Activated gamma-delta T cell treated with Interleukin-2 at 50 U/mL for 16 hours (primary cell): ENCODE results near the gene CLIP2.

Source experiments
- DNase-seq: peaks from one replicate; pipeline ENCODE4 v3.0.0-alpha.2; 2020

The CLIP2 gene

DNA sequence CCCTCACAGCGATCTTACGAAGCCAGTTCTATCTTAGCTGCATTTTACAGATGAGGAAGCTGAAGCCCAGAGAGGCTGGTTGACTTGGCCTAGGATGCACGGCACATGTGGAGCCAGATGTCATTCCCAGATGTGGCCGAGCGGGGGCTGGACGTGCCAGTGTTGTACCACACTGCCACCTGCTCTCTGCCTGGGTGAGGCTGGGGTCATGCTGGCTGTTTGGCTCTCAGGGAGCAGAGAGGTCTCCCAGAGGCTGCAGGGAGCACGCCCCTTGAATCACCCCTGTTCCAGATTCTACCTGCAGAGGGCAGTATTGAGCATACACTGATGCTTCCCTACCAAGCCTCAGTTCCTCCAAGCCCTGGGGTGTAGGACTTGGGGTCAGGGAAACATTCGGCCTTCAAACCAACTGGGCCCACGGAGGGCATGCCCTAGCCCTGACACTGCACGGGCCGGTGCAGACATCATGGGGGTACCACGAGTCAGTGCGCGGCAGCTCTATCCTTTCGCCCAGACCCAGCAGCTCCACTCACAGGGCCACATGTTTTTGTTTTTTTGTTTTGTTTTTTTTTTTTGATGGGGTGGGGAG, 160.7 kb downstream of the CLIP2 start:
- peak; percentile 68 for DNase-seq

DNA sequence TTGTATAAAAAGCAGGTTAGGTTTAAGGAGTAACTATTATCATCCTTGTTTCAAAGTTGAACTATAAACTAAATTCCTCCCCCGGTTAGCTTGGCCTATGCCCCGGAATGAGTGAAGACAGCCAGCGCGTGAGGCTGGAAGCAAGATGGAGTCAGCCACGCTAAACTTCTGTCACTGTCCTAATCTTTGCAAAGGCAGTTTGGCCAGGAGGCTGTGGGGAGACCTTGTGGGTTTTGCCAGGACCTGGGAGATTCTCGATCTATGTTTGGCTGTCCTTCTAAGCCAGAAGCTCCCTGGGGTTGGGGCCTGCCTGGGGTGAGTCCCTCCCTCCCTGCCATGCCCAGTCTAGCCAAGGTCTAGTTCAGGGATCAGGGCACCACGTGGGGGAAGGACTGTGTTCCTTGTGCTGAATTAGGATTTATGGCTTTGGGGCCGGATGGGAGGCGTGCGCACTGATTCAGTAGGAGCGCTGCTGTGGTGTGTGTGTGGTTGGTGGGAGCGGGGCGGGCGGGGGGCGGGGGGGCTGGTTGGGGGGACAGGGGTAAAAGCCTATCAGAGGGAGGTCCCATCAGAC, 163.6 kb downstream of the CLIP2 start:
- DNase-seq, result no peak

DNA sequence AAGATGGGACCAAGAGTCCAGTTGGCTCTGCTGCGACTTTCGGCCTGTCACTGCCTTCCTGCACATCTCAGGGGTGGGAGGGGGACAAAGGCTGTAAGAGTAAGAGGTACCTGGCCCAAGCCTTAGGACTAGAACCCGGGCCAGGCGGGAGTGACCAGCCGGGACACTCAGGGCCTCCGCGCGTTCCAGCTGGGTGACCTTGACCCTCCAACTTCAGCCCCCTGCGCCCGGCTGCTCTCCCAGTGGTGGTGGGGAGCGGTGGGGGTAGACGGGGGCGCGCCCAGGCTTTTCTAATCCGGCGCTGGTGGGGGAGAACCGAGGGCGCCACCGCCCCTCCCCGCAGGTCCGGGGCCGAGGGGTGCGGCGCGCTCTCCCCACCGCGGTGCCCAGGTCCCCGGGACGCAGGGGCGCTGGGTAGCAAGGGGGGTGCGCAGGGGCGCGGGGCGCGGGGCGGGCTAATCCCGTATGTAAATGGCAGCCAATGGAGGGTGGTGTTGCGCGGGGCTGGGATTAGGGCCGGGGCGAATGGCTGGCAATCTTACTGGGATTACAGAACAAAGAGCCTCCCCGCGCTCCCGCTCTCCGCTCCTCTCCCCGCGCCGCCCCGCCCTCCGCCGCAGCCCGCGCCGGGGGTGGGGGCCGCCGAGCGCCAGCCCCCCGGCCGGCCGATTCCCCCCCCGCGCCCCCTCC, 164.3 kb downstream of the CLIP2 start, which contains the start of gene GTF2IRD1:
Gene GTF2IRD1, plus strand, starts transcription at position 585 of the 690 bp plus-strand sequence. CDS start 54,175 bp downstream, outside the sequence.
- DNase-seq, result peak; percentile 37

GRCh38 chr7:74454021-74454924, 165.1 kb downstream of the CLIP2 start:
- no peak for DNase-seq

DNA sequence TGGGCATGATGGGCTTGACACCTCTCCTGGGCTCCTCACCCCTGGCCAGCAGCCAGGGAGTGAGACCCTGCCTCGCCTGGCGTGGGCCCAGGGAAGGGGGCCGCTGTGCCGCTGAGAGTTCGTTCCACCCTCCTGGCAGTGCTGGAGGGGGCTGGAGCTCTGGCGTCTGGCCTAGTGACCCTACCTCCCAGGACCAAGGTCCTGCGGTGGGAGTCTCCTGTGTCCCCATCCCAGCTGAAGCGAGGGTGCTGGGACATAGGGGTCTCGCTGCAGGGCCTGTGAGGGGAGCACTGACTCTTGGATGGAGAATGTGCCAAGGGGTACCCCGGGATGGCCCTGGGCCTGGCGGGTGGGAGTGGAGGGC, 165.7 kb downstream of the CLIP2 start:
- DNase-seq, result no peak

GRCh38 chr7:74455291-74455804, 166.1 kb downstream of the CLIP2 start:
- no peak for DNase-seq
